Right lobe of liver (tissue), 4 donors: ENCODE measurements around the gene SGCE.

Experiments
- POLR2A ChIP-seq: fragments of 450-650 bp; IDR thresholded peaks from one replicate; pipeline ENCODE4 v1.6.1; 2017; ENCODE audit warnings: antibody characterized with exemption, mild to moderate bottlenecking
- TF ChIP-seq, protein P1 (sequence below), 4 donors: fragments of 200-600 bp in 3 of 4; fragments of 450-650 bp in 1 of 4; IDR thresholded peaks; one replicate each; pipeline versions ENCODE4 v1.5.1 to v1.8.0; 2016 to 2022; ENCODE audit warnings: antibody characterized with exemption in 4 of 4, mild to moderate bottlenecking in 2 of 4
- donor health status: DM: no; HTN: no; CAD: no.
- donor health status: DM: no; HTN: no; CAD: no.
- donor health status: DM: no; HTN: yes; CAD: no.

DNA sequence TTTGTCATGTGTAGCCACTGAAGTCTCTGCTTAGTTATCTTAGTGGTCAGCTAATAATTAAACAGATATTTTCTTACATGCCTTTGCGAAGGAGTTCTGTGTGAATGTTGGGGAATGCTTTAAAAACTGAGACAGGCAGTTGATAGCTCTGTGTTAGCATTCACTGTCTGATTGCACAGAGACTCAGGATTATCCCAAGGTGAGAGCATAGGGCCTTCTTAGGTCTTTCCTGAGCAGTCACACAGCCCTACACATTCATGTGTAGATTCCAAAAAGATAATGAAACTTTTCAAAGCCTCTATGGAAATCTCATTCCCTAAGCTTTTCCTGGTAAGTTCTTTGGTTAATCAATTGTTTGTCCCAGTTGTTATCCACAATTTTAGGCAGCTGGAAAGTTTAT lies 78.6 kb downstream of the SGCE start:
- TF ChIP-seq, protein P1, sequence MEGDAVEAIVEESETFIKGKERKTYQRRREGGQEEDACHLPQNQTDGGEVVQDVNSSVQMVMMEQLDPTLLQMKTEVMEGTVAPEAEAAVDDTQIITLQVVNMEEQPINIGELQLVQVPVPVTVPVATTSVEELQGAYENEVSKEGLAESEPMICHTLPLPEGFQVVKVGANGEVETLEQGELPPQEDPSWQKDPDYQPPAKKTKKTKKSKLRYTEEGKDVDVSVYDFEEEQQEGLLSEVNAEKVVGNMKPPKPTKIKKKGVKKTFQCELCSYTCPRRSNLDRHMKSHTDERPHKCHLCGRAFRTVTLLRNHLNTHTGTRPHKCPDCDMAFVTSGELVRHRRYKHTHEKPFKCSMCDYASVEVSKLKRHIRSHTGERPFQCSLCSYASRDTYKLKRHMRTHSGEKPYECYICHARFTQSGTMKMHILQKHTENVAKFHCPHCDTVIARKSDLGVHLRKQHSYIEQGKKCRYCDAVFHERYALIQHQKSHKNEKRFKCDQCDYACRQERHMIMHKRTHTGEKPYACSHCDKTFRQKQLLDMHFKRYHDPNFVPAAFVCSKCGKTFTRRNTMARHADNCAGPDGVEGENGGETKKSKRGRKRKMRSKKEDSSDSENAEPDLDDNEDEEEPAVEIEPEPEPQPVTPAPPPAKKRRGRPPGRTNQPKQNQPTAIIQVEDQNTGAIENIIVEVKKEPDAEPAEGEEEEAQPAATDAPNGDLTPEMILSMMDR (IDR thresholded peaks at IDR 0.05): no peak
- no peak for TF ChIP-seq POLR2A
